HEK293 (cell line): Measurements from ENCODE around the gene IFNLR1.

Experiments used
- CTCF ChIA-PET: fragments of 350-600 bp; formaldehyde crosslinking; extraction: SDS; loops from one replicate; lab custom pipeline; 2021; ENCODE audit warnings: antibody characterized with exemption; lab: Yijun Ruan, JAX
- POLR2A ChIA-PET: fragments of 300-600 bp; formaldehyde crosslinking; extraction: SDS; loops from one replicate; lab custom pipeline; 2020; ENCODE audit warnings: antibody characterized with exemption, inconsistent platforms; lab: Yijun Ruan, JAX
- H3K27ac ChIP-seq: fragments of 200-500 bp; sonication (Bioruptor generic); 2 replicates; pipeline ENCODE4 v1.5.1; 2014; ENCODE audit warnings: low read depth, low read length, control low read depth, inconsistent platforms; ENCODE audit errors: extremely low read depth
- H3K36me3 ChIP-seq, 2 experiments: fragments of 200-500 bp in 1 of 2; sonication (Bioruptor generic) in 1 of 2; 1 replicate in 1 of 2; 2 replicates in 1 of 2; pipeline ENCODE4 v1.5.1; 2014 to 2017; ENCODE audit warnings: inconsistent platforms in 2 of 2, low read length in 2 of 2; ENCODE audit not compliant: control insufficient read depth in 2 of 2, insufficient read depth in 1 of 2
- H3K4me1 ChIP-seq: fragments of 200-500 bp; sonication (Bioruptor generic); 2 replicates; pipeline ENCODE4 v1.5.1; 2014; ENCODE audit warnings: mild to moderate bottlenecking, low read length, inconsistent platforms; ENCODE audit not compliant: control insufficient read depth, insufficient read depth
- H3K4me3 ChIP-seq: 2 replicates; pipeline ENCODE4 v1.5.1; 2011; ENCODE audit warnings: low read depth, mild to moderate bottlenecking, control low read depth, low read length, moderate library complexity
- H3K9me3 ChIP-seq: fragments of 200-500 bp; sonication (Bioruptor generic); 2 replicates; pipeline ENCODE4 v1.5.1; 2014; ENCODE audit warnings: low read depth, low read length, inconsistent platforms; ENCODE audit not compliant: control insufficient read depth, insufficient read depth
- REST ChIP-seq: fragments of 450-650 bp; formaldehyde crosslinking; IDR thresholded peaks from 2 replicates; pipeline ENCODE4 v1.5.1; 2016; ENCODE audit warnings: missing biosample characterization, missing genetic modification characterization
- TSHZ1 ChIP-seq: fragments of 450-650 bp; formaldehyde crosslinking; IDR thresholded peaks from 2 replicates; pipeline ENCODE4 v1.5.1; 2016; ENCODE audit warnings: missing biosample characterization, missing genetic modification characterization, borderline replicate concordance
- ZFP41 ChIP-seq: fragments of 450-650 bp; formaldehyde crosslinking; IDR thresholded peaks from 2 replicates; pipeline ENCODE4 v1.5.1; 2016; ENCODE audit warnings: missing biosample characterization, missing genetic modification characterization, borderline replicate concordance
- ZNF146 ChIP-seq: fragments of 450-650 bp; formaldehyde crosslinking; IDR thresholded peaks from 2 replicates; pipeline ENCODE4 v1.5.1; 2016; ENCODE audit warnings: missing biosample characterization, missing genetic modification characterization
- ZNF341 ChIP-seq: fragments of 450-650 bp; formaldehyde crosslinking; IDR thresholded peaks from 2 replicates; pipeline ENCODE4; 2016; ENCODE audit warnings: low read depth, missing biosample characterization, missing genetic modification characterization
- ZNF433 ChIP-seq: fragments of 450-650 bp; formaldehyde crosslinking; IDR thresholded peaks from 2 replicates; pipeline ENCODE4 v1.5.1; 2016; ENCODE audit warnings: missing biosample characterization, missing genetic modification characterization, low read depth
- ZNF521 ChIP-seq: fragments of 450-650 bp; formaldehyde crosslinking; IDR thresholded peaks from 2 replicates; pipeline ENCODE4 v1.5.1; 2017; ENCODE audit warnings: missing biosample characterization, mild to moderate bottlenecking, missing genetic modification characterization
- ZNF600 ChIP-seq: fragments of 450-650 bp; formaldehyde crosslinking; IDR thresholded peaks from 2 replicates; pipeline ENCODE4 v1.5.1; 2016; ENCODE audit warnings: missing biosample characterization, missing genetic modification characterization
- ZNF610 ChIP-seq: fragments of 450-650 bp; formaldehyde crosslinking; IDR thresholded peaks from 2 replicates; pipeline ENCODE4 v1.5.1; 2016; ENCODE audit warnings: missing biosample characterization, missing genetic modification characterization, borderline replicate concordance
- ZNF626 ChIP-seq: fragments of 450-650 bp; sonication (Bioruptor Pico); formaldehyde crosslinking; IDR thresholded peaks from 2 replicates; pipeline ENCODE4 v1.5.1; 2018; ENCODE audit warnings: missing biosample characterization, missing genetic modification characterization, inconsistent platforms
- ZNF76 ChIP-seq: fragments of 450-650 bp; formaldehyde crosslinking; IDR thresholded peaks from 2 replicates; pipeline ENCODE4; 2016; ENCODE audit warnings: low read depth, missing biosample characterization, missing genetic modification characterization, borderline replicate concordance
- ZNF768 ChIP-seq: fragments of 450-650 bp; formaldehyde crosslinking; IDR thresholded peaks from 2 replicates; pipeline ENCODE4 v1.5.1; 2018; ENCODE audit warnings: missing biosample characterization, mild to moderate bottlenecking, missing genetic modification characterization
- ZNF777 ChIP-seq: fragments of 450-650 bp; formaldehyde crosslinking; IDR thresholded peaks from 2 replicates; pipeline ENCODE4 v1.5.1; 2017; ENCODE audit warnings: missing biosample characterization, missing genetic modification characterization, borderline replicate concordance
- ZNF843 ChIP-seq: fragments of 450-650 bp; formaldehyde crosslinking; IDR thresholded peaks from 2 replicates; pipeline ENCODE4 v1.5.1; 2016; ENCODE audit warnings: missing biosample characterization, missing genetic modification characterization
- TF ChIP-seq, protein P1 (sequence below): fragments of 450-650 bp; formaldehyde crosslinking; IDR thresholded peaks from 2 replicates; pipeline ENCODE4 v1.5.1; 2016; ENCODE audit warnings: missing biosample characterization, missing genetic modification characterization, borderline replicate concordance

Gene IFNLR1

GRCh38 chr1:24181619-24182018 lies 5.5 kb downstream of the IFNLR1 start:
- CTCF ChIA-PET, result interaction anchor here (0.6 to 0.7 kb wide), 3 partner anchors 28 to 679 kb away, joined by 3 to 7 read pairs (median 4); no protein-coding TSS in a partner anchor
- Histone ChIP-seq H3K9me3 (no peaks in the 10 kb centered on the region), H3K27ac (no peak overlapping the region), H3K36me3 (peaks cover 6 to 39% of the 10 kb centered on the region in 2 experiments; a peak in 2 of 3 replicates), H3K4me3 (no peak overlapping the region), H3K4me1 (no peaks in the 10 kb centered on the region; the same call in 1 of the 2 replicates)
- TF ChIP-seq ZNF626 (no peak), ZNF146 (tag by site-specific recombination) (no peak), ZNF341 (no peak), ZNF600 (tag by site-specific recombination) (0 out of 2 replicates have a peak, but pooled peaks have one; percentile 13), REST (tag by site-specific recombination) (no peak)
- POLR2A ChIA-PET, result no interaction called here

DNA sequence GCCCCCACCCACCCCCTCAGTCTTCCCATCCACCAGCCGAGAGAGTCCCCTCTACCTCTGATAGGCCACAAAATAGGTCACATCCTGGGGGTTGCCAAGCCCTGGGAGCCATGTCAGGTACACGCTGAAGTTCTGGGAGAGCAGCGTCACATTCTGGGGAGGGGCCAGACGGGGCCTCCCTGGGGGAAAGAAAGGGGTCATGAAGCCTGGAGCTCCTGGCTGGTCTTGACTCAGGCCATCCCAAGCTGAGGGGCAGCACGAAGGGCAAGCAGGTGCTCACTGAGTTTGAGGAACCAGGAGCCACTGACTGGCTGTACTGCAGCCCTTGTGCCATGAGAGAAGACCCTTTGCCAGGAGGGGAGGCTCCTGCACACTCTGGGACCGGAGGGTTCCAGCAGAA lies 6.4 kb downstream of the IFNLR1 start:
- Histone ChIP-seq H3K4me1 (no peaks in the 10 kb centered on the region), H3K4me3 (no peak overlapping the region), H3K27ac (no peak overlapping the region), H3K9me3 (no peaks in the 10 kb centered on the region), H3K36me3 (peaks cover 6 to 42% of the 10 kb centered on the region in 2 experiments; a peak in 2 of 3 replicates)
- ChIA-PET CTCF (no interaction called here), POLR2A (no interaction called here)
- no peak for TF ChIP-seq REST (tag by site-specific recombination)
- no peak for TF ChIP-seq ZNF843 (tag by site-specific recombination)
- no peak for TF ChIP-seq ZNF433 (tag by site-specific recombination)
- TF ChIP-seq ZFP41 (tag by site-specific recombination), result no peak
- no peak for TF ChIP-seq ZNF768 (tag by site-specific recombination)
- TF ChIP-seq ZNF610 (tag by site-specific recombination), result no peak
- TF ChIP-seq, protein P1, sequence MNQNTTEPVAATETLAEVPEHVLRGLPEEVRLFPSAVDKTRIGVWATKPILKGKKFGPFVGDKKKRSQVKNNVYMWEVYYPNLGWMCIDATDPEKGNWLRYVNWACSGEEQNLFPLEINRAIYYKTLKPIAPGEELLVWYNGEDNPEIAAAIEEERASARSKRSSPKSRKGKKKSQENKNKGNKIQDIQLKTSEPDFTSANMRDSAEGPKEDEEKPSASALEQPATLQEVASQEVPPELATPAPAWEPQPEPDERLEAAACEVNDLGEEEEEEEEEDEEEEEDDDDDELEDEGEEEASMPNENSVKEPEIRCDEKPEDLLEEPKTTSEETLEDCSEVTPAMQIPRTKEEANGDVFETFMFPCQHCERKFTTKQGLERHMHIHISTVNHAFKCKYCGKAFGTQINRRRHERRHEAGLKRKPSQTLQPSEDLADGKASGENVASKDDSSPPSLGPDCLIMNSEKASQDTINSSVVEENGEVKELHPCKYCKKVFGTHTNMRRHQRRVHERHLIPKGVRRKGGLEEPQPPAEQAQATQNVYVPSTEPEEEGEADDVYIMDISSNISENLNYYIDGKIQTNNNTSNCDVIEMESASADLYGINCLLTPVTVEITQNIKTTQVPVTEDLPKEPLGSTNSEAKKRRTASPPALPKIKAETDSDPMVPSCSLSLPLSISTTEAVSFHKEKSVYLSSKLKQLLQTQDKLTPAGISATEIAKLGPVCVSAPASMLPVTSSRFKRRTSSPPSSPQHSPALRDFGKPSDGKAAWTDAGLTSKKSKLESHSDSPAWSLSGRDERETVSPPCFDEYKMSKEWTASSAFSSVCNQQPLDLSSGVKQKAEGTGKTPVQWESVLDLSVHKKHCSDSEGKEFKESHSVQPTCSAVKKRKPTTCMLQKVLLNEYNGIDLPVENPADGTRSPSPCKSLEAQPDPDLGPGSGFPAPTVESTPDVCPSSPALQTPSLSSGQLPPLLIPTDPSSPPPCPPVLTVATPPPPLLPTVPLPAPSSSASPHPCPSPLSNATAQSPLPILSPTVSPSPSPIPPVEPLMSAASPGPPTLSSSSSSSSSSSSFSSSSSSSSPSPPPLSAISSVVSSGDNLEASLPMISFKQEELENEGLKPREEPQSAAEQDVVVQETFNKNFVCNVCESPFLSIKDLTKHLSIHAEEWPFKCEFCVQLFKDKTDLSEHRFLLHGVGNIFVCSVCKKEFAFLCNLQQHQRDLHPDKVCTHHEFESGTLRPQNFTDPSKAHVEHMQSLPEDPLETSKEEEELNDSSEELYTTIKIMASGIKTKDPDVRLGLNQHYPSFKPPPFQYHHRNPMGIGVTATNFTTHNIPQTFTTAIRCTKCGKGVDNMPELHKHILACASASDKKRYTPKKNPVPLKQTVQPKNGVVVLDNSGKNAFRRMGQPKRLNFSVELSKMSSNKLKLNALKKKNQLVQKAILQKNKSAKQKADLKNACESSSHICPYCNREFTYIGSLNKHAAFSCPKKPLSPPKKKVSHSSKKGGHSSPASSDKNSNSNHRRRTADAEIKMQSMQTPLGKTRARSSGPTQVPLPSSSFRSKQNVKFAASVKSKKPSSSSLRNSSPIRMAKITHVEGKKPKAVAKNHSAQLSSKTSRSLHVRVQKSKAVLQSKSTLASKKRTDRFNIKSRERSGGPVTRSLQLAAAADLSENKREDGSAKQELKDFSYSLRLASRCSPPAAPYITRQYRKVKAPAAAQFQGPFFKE, result no peak
- no peak for TF ChIP-seq ZNF777 (tag by site-specific recombination)
- TF ChIP-seq TSHZ1 (tag by site-specific recombination), result no peak
- TF ChIP-seq ZNF521, result no peak
- TF ChIP-seq ZNF76, result no peak
